Sigmoid colon (tissue), 7 donors: ENCODE measurements around the gene CYSRT1. TPM values are rescaled to one million over a fixed set of nuclear protein-coding genes. Genes with fewer than 3 reads are reported as not detected.

Experiments
- DNase-seq: peaks from one replicate; pipeline ENCODE4 v3.0.0-alpha.2; 2019
- H3K27ac ChIP-seq, 4 donors: fragments of 200-600 bp; sonication (generic); one replicate each; pipeline ENCODE4 v1.5.1; 2016 to 2019; ENCODE audit warnings: mild to moderate bottlenecking in 1 of 4
- H3K27me3 ChIP-seq, 3 donors: fragments of 200-600 bp; sonication (generic); one replicate each; pipeline ENCODE4 v1.5.1; 2019; ENCODE audit warnings: mild to moderate bottlenecking in 1 of 3
- H3K36me3 ChIP-seq, 4 donors: fragments of 200-600 bp; sonication (generic); one replicate each; pipeline ENCODE4 v1.5.1; 2016 to 2019
- H3K4me1 ChIP-seq, 4 donors: fragments of 200-600 bp; sonication (generic); one replicate each; pipeline ENCODE4 v1.5.1; 2017 to 2019
- H3K4me3 ChIP-seq, 4 donors: fragments of 200-600 bp; sonication (generic); one replicate each; pipeline ENCODE4 v1.5.1; 2017 to 2019; ENCODE audit warnings: mild to moderate bottlenecking in 2 of 4, moderate library complexity in 1 of 4
- H3K9me3 ChIP-seq, 4 donors: fragments of 200-600 bp in 3 of 4; sonication (generic) in 3 of 4; one replicate each; pipeline versions ENCODE4 v1.5.1 to v1.6.1; 2013 to 2019
- EP300 ChIP-seq, 4 donors: sonication (generic); formaldehyde crosslinking; IDR thresholded peaks; one replicate each; pipeline ENCODE4 v1.6.1; 2017; ENCODE audit warnings: antibody characterized with exemption in 4 of 4
- POLR2A ChIP-seq, 2 donors: fragments of 450-650 bp; IDR thresholded peaks; one replicate each; pipeline ENCODE4 v1.6.1; 2016; ENCODE audit warnings: antibody characterized with exemption in 2 of 2, mild to moderate bottlenecking in 2 of 2, moderate library complexity in 2 of 2
- POLR2AphosphoS5 ChIP-seq, 4 donors: sonication (generic); formaldehyde crosslinking; IDR thresholded peaks; one replicate each; pipeline ENCODE4 v1.6.1; 2017; ENCODE audit warnings: antibody characterized with exemption in 4 of 4
- WGBS, 2 donors: extraction: QIAGEN DNeasy Blood & Tissue Kit; methylation state at CpG; one replicate each; pipeline ENCODE4 v1.1.7; 2013; 5-methylcytosine and 5-hydroxymethylcytosine counted together
- intact Hi-C: fragments of 100-400 bp; cut with DNase I; formaldehyde crosslinking; loops from one replicate; pipeline ENCODE4 v1.15.1; 2023
- polyA plus RNA-seq, 3 donors: library from polyadenylated mRNA; stranded (reverse); fragments of 200-250 nt; gene quantifications; one replicate each; pipeline ENCODE4 v1.2.3, GENCODE V29; 2013
- total RNA-seq, 4 donors: library from RNA; depleted of rRNA; stranded (reverse); fragments of >200 nt; gene quantifications; one replicate each; pipeline ENCODE4 v1.1.0, GENCODE V29; 2016
- TF ChIP-seq, protein P1 (sequence below), 4 experiments: fragments of 450-650 bp in 3 of 4; fragments of 200-600 bp in 1 of 4; IDR thresholded peaks; one replicate each; pipeline ENCODE4 v1.5.1; 2016 to 2019; ENCODE audit warnings: antibody characterized with exemption in 4 of 4, mild to moderate bottlenecking in 3 of 4, moderate library complexity in 2 of 4
- donor health status: healthy with polysubstance abuse.
- donor health status: Bipolar disorder and iron deficiency.
- donor health status: healthy.

Gene CYSRT1
- total and polyA plus RNA-seq, 7 donors: 0.33 to 1.2 (median 0.54) TPM; not detected in 4

DNA sequence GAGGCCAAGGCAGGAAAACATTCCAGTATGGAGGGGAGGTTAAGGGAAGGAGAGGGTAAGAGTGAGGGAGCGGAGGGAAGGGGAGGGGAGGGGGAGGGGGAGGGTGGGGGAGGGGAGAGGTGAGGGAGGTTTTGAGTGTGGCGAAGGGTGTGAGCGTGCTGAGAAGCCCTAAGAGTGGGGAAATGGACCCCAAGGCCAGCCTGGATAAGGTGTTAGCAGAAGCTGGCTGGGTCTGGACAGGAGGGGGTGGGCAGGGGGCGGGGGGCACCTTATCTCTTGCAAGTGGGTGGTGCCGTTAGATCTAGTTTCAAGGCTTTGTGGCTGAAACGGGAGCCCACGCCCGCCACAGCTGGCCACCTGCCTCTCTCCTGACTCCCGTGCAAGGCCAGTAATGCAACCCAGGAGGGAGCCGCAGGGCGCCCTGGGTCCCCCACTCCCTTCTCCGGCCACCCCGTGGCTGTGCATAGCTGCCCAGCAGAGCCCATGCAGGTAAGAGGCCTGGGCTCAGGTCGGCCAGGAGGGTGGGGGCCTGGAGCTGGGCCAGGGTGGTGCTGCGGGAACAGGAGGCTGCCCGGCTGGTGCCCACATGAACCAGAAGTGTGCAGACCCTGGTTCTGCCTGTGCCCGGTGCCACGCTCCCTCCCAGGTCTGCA lies 3.0 kb downstream of the CYSRT1 start:
- no peaks in the 10 kb centered on the region for H3K36me3 ChIP-seq
- no peak for DNase-seq
- no peak for TF ChIP-seq POLR2AphosphoS5 (IDR thresholded peaks at IDR 0.05)
- TF ChIP-seq EP300 (IDR thresholded peaks at IDR 0.05): no peak
- TF ChIP-seq, protein P1, sequence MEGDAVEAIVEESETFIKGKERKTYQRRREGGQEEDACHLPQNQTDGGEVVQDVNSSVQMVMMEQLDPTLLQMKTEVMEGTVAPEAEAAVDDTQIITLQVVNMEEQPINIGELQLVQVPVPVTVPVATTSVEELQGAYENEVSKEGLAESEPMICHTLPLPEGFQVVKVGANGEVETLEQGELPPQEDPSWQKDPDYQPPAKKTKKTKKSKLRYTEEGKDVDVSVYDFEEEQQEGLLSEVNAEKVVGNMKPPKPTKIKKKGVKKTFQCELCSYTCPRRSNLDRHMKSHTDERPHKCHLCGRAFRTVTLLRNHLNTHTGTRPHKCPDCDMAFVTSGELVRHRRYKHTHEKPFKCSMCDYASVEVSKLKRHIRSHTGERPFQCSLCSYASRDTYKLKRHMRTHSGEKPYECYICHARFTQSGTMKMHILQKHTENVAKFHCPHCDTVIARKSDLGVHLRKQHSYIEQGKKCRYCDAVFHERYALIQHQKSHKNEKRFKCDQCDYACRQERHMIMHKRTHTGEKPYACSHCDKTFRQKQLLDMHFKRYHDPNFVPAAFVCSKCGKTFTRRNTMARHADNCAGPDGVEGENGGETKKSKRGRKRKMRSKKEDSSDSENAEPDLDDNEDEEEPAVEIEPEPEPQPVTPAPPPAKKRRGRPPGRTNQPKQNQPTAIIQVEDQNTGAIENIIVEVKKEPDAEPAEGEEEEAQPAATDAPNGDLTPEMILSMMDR (IDR thresholded peaks at IDR 0.05): no peak
- TF ChIP-seq POLR2A (IDR thresholded peaks at IDR 0.05): no peak
- 16 to 43% methylated on average over 18 of the region's 18 CpGs for WGBS, 2 donors
- H3K9me3 ChIP-seq: no peaks in the 10 kb centered on the region
- no peak overlapping the region for H3K27ac ChIP-seq
- intact Hi-C loops: no loop called here
- peaks cover 0 to 14% (median 7%) of the 10 kb centered on the region in 4 donors for H3K4me1 ChIP-seq
- H3K4me3 ChIP-seq: no peak overlapping the region
- H3K27me3 ChIP-seq: peaks cover 31 to 51% (median 50%) of the 10 kb centered on the region in 3 donors

DNA sequence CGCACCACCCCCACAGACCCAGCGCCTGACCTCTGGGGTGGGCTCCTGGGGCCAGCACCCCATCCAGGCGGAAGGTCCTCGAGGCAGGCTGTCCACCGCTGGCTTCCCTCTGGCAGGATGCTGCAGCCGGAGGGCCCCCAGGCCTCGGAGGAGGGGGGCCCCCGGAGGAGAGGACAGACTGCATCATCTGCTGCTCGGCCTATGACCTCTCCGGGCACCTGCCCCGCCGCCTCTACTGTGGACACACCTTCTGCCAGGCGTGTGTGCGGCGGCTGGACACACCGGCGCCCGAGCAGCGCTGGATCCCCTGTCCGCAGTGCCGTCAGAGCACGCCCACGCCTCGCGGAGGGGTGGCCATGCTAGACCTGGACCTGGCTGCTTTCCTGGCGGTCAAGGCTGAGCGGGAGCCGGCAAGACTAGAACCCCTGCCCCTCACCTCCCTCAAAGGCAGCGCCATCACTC lies 3.6 kb downstream of the CYSRT1 start:
- DNase-seq: no peak
- H3K4me1 ChIP-seq: peaks cover 0 to 13% (median 6%) of the 10 kb centered on the region in 4 donors
- H3K36me3 ChIP-seq: no peaks in the 10 kb centered on the region
- H3K4me3 ChIP-seq: no peak overlapping the region
- 23 to 60% methylated on average over 29 of the region's 29 CpGs for WGBS, 2 donors
- TF ChIP-seq, protein P1 (IDR thresholded peaks at IDR 0.05): no peak
- TF ChIP-seq POLR2AphosphoS5 (IDR thresholded peaks at IDR 0.05): no peak
- TF ChIP-seq POLR2A (IDR thresholded peaks at IDR 0.05): no peak
- no peak for TF ChIP-seq EP300 (IDR thresholded peaks at IDR 0.05)
- H3K9me3 ChIP-seq: no peaks in the 10 kb centered on the region
- H3K27ac ChIP-seq: no peak overlapping the region
- intact Hi-C loops: no loop called here
- H3K27me3 ChIP-seq: peaks cover 31 to 57% (median 54%) of the 10 kb centered on the region in 3 donors

DNA sequence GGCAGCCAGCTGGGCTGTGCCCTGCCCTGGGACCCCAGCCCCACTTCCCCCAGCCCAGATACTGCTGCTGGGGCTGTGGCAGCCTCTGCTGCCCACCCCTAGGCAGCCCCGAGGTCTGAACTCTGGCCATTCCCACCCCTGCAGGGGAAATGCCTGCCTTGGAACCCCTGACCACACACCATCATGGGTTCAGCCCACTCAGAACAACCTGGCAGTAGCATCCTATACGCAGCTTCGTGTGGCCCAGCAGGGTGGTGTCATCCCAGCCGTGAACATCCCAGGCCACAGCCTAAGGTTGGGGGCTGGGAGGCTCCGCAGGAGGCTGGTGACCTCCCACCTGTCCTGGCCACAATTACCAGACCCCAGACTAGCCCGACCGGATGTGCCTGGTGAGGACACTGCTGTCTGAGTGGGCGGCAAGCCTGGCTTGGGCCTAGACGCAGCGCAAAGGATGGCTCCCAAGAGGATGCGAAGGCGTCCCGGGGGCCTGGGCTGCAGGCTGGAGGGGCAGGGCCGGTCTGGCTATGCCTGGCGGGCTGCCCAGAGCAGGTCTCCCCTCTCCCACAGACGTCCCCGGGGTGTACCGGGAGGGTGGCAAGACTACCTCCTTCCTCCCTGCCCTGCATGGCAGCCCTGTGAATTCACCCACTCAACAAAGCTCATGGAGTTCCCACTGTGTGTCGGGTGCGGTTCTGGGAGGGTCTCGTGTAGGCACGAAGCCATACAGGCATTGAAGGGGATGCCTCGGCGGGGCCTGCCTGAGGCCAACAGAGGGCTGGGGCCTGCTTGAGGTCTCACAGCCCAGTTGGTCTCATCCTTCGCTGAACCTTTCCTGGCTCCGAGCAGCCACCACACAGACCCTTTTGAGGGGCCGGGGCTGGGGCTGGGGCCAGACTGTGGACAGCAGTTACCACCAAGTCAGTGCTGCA lies 4.3 kb downstream of the CYSRT1 start:
- H3K4me1 ChIP-seq: peaks cover 0 to 6% (median under 1%) of the 10 kb centered on the region in 4 donors
- no peak overlapping the region for H3K27ac ChIP-seq
- no peaks in the 10 kb centered on the region for H3K9me3 ChIP-seq
- no peak overlapping the region for H3K4me3 ChIP-seq
- no peak for TF ChIP-seq POLR2A (IDR thresholded peaks at IDR 0.05)
- TF ChIP-seq, protein P1 (IDR thresholded peaks at IDR 0.05): no peak
- TF ChIP-seq POLR2AphosphoS5 (IDR thresholded peaks at IDR 0.05): no peak
- TF ChIP-seq EP300 (IDR thresholded peaks at IDR 0.05): no peak
- 55 to 73% methylated on average over 27 of the region's 27 CpGs for WGBS, 2 donors
- no peak for DNase-seq
- no peaks in the 10 kb centered on the region for H3K36me3 ChIP-seq
- peaks cover 35 to 64% (median 61%) of the 10 kb centered on the region in 3 donors for H3K27me3 ChIP-seq
- intact Hi-C loops: no loop called here

DNA sequence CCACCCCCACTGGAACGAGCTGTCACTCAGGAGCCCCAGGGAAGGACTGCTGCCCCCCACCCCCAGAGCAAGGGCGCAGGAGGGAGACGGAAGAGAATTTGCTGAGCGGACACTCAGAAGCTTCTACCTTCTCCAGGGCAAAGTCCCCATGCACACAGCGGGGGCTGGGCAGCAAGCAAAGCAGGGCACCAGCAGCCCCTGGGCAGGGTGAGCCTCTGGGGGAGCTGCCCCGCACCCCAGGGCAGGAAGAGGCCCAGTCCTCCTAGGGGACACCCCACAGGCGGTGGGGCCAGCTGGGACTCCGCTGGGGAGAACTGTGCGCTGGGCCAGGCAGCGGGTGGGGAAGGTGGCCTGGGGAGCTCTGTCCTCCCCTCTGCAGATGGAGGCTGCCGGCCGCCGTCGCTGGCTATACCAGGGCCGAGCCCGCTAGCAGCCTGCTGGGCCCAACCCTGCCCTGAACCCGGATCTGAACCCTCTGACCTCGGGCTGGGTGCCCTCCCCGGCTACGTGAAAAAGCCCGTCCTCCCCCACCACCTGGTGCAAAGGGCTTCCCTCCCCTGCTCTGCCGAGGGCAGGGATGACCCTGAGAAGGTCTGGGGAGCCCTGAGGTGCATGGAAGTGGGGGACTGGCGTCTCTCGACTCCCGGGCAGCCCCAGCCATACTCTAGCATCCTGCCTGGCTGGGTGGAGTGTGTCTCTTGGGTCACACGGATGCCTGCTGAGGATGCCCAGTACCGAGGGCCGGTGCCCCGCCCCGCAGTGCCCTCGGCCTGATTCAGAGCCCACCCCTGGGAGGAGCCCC lies 5.1 kb downstream of the CYSRT1 start:
- intact Hi-C loops: no loop called here
- no peaks in the 10 kb centered on the region for H3K9me3 ChIP-seq
- peaks cover 35 to 71% (median 66%) of the 10 kb centered on the region in 3 donors for H3K27me3 ChIP-seq
- H3K36me3 ChIP-seq: no peaks in the 10 kb centered on the region
- H3K4me1 ChIP-seq: peaks cover 0 to 5% (median 0%) of the 10 kb centered on the region in 4 donors
- no peak overlapping the region for H3K27ac ChIP-seq
- TF ChIP-seq POLR2A (IDR thresholded peaks at IDR 0.05) (no peak), EP300 (IDR thresholded peaks at IDR 0.05) (no peak), POLR2AphosphoS5 (IDR thresholded peaks at IDR 0.05) (no peak)
- TF ChIP-seq, protein P1 (IDR thresholded peaks at IDR 0.05): no peak
- 14 to 51% methylated on average over 31 of the region's 31 CpGs for WGBS, 2 donors
- DNase-seq: no peak
- no peak overlapping the region for H3K4me3 ChIP-seq
